Tibial nerve (tissue), 4 donors: ENCODE data around the gene FBXW8.

Experiments used
- CTCF ChIP-seq, 5 experiments: fragments of 200-600 bp in 3 of 5; fragments of 450-650 bp in 2 of 5; sonication (generic) in 3 of 5; IDR thresholded peaks; one replicate each; pipeline ENCODE4 v1.5.1; 2016 to 2019; ENCODE audit warnings: antibody characterized with exemption in 5 of 5, mild to moderate bottlenecking in 3 of 5, moderate library complexity in 2 of 5
- EP300 ChIP-seq, 2 donors: sonication (generic); formaldehyde crosslinking; IDR thresholded peaks; one replicate each; pipeline ENCODE4 v1.6.1; 2017; ENCODE audit warnings: antibody characterized with exemption in 2 of 2, mild to moderate bottlenecking in 1 of 2

GRCh38 chr12:117025481-117026151 is 114.9 kb downstream of the FBXW8 start:
- no peak for TF ChIP-seq EP300 (IDR thresholded peaks at IDR 0.05)
- peak; percentile 76 to 92 (median 83) for TF ChIP-seq CTCF (IDR thresholded peaks at IDR 0.05)
